IMR-90 (cell line): ENCODE results near the gene RGMA. TPM values are rescaled to one million over a fixed set of nuclear protein-coding genes. Genes with fewer than 3 reads are reported as not detected.

Source experiments
- ATAC-seq: fragments of 200-7000 bp; cut with Tn5 transposase; 2 replicates; pipeline ENCODE4 v1.9.1; 2020; ENCODE audit warnings: low read depth, mild to moderate bottlenecking, moderate library complexity
- BruUV-seq: library from RNA; stranded (reverse); fragments of 400-500 nt; replicated peaks from 2 replicates; lab custom pipeline; 2021; lab: Mats Ljungman, UMichigan
- CTCF ChIA-PET: fragments of 300-600 bp; formaldehyde crosslinking; extraction: SDS; loops from one replicate; lab custom pipeline; 2021; ENCODE audit warnings: antibody characterized with exemption; lab: Yijun Ruan, JAX
- POLR2A ChIA-PET: fragments of 300-600 bp; sonication (Branson Sonifier 250); formaldehyde crosslinking; loops from one replicate; lab custom pipeline; 2022; ENCODE audit warnings: antibody characterized with exemption; ENCODE audit not compliant: unreplicated experiment; lab: Charles Lee
- DNase-seq: peaks from one replicate; pipeline ENCODE4 v3.0.0; 2013
- H2AFZ ChIP-seq: replicated peaks from 2 replicates; pipeline ENCODE3; 2013; ENCODE audit warnings: low read length, mild to moderate bottlenecking; ENCODE audit not compliant: poor library complexity
- H2AK5ac ChIP-seq: 2 replicates; pipeline ENCODE4 v1.6.1; 2013; ENCODE audit warnings: low read depth, low read length, inconsistent platforms
- H2AK9ac ChIP-seq: replicated peaks from 2 replicates; pipeline ENCODE3; 2013; ENCODE audit warnings: mild to moderate bottlenecking, low read depth, low read length, moderate library complexity; ENCODE audit not compliant: poor library complexity
- H2BK120ac ChIP-seq: 2 replicates; pipeline ENCODE4 v1.6.1; 2013; ENCODE audit warnings: low read depth, low read length, inconsistent platforms
- H2BK15ac ChIP-seq: 3 replicates; pipeline ENCODE4 v1.6.1; 2013; ENCODE audit warnings: low read depth, low read length, inconsistent platforms
- H2BK20ac ChIP-seq: 2 replicates; pipeline ENCODE4 v1.6.1; 2013; ENCODE audit warnings: low read depth, mild to moderate bottlenecking, inconsistent platforms, low read length, moderate library complexity
- H2BK5ac ChIP-seq: 2 replicates; pipeline ENCODE4 v1.6.1; 2013; ENCODE audit warnings: mild to moderate bottlenecking, low read depth, low read length, inconsistent platforms; ENCODE audit not compliant: poor library complexity, severe bottlenecking
- H3K14ac ChIP-seq: replicated peaks from 2 replicates; pipeline ENCODE4 v1.6.1; 2013; ENCODE audit warnings: low read depth, low read length, inconsistent platforms
- H3K18ac ChIP-seq: 2 replicates; pipeline ENCODE4 v1.6.1; 2013; ENCODE audit warnings: low read depth, low read length, control low read depth
- H3K23ac ChIP-seq: 2 replicates; pipeline ENCODE4 v1.6.1; 2013; ENCODE audit warnings: low read depth, low read length, inconsistent platforms
- H3K27ac ChIP-seq: 2 replicates; pipeline ENCODE4 v1.5.1; 2013; ENCODE audit warnings: mild to moderate bottlenecking, control low read depth, low read length; ENCODE audit not compliant: insufficient read depth
- H3K27me3 ChIP-seq: 2 replicates; pipeline ENCODE4 v1.6.1; 2013; ENCODE audit warnings: low read length; ENCODE audit not compliant: control insufficient read depth, insufficient read depth
- H3K36me3 ChIP-seq: 2 replicates; pipeline ENCODE4 v1.6.1; 2013; ENCODE audit warnings: low read length, mixed read lengths; ENCODE audit not compliant: control insufficient read depth, insufficient read depth
- H3K4ac ChIP-seq: 2 replicates; pipeline ENCODE4 v1.6.1; 2013; ENCODE audit warnings: low read depth, low read length, inconsistent platforms
- H3K4me1 ChIP-seq: 2 replicates; pipeline ENCODE4 v1.6.1; 2013; ENCODE audit warnings: low read length, mixed read lengths; ENCODE audit not compliant: control insufficient read depth, insufficient read depth
- H3K4me2 ChIP-seq: 2 replicates; pipeline ENCODE4 v1.6.1; 2013; ENCODE audit warnings: low read depth, mild to moderate bottlenecking, control low read depth, low read length, moderate library complexity
- H3K4me3 ChIP-seq: 2 replicates; pipeline ENCODE4 v1.5.1; 2013; ENCODE audit warnings: low read depth, mild to moderate bottlenecking, control low read depth, low read length, moderate library complexity; ENCODE audit not compliant: insufficient read depth
- H3K56ac ChIP-seq: 2 replicates; pipeline ENCODE4 v1.6.1; 2013; ENCODE audit warnings: low read length, inconsistent platforms; ENCODE audit not compliant: insufficient read depth; ENCODE audit errors: extremely low read depth
- H3K79me1 ChIP-seq, 2 experiments: 2 replicates each; pipeline ENCODE4 v1.6.1; 2013; ENCODE audit warnings: low read length in 2 of 2, inconsistent platforms in 1 of 2, low read depth in 1 of 2
- H3K9ac ChIP-seq: 2 replicates; pipeline ENCODE4 v1.6.1; 2013; ENCODE audit warnings: low read depth, low read length, control low read depth
- H3K9me1 ChIP-seq: 2 replicates; pipeline ENCODE4 v1.6.1; 2013; ENCODE audit warnings: low read length, inconsistent platforms; ENCODE audit not compliant: insufficient read depth
- H3K9me3 ChIP-seq: 2 replicates; pipeline ENCODE4 v1.6.1; 2013; ENCODE audit warnings: low read length; ENCODE audit not compliant: control insufficient read depth, insufficient read depth
- H4K20me1 ChIP-seq: 2 replicates; pipeline ENCODE4 v1.6.1; 2013; ENCODE audit warnings: low read length, inconsistent platforms; ENCODE audit not compliant: insufficient read depth
- H4K5ac ChIP-seq: 2 replicates; pipeline ENCODE4 v1.6.1; 2013; ENCODE audit warnings: mild to moderate bottlenecking, low read depth, low read length, control low read depth
- H4K8ac ChIP-seq, 2 experiments: 2 replicates each; pipeline ENCODE4 v1.6.1; 2013; ENCODE audit warnings: low read depth in 2 of 2, low read length in 2 of 2, control low read depth in 1 of 2, inconsistent platforms in 1 of 2
- H4K91ac ChIP-seq: 2 replicates; pipeline ENCODE4 v1.6.1; 2013; ENCODE audit warnings: low read depth, low read length, inconsistent platforms; ENCODE audit not compliant: insufficient read depth
- MAFK ChIP-seq: IDR thresholded peaks from 2 replicates; pipeline ENCODE4 v1.6.1; 2012; ENCODE audit warnings: low read depth, low read length, improper control_type of control experiment
- MAZ ChIP-seq: IDR thresholded peaks from 2 replicates; pipeline ENCODE4 v1.6.1; 2012; ENCODE audit warnings: low read depth, mild to moderate bottlenecking, low read length, improper control_type of control experiment, moderate library complexity, borderline replicate concordance
- NFE2L2 ChIP-seq: fragments of 150-350 bp; IDR thresholded peaks from 2 replicates; pipeline ENCODE4 v1.6.1; 2016; ENCODE audit warnings: low read depth, mild to moderate bottlenecking, low read length
- RAD21 ChIP-seq: IDR thresholded peaks from 2 replicates; pipeline ENCODE4 v1.6.1; 2012; ENCODE audit warnings: low read length, improper control_type of control experiment
- RFX5 ChIP-seq: IDR thresholded peaks from 2 replicates; pipeline ENCODE4 v1.8.0; 2012; ENCODE audit warnings: low read depth, mild to moderate bottlenecking, low read length, moderate library complexity
- WGBS, 2 experiments: methylation state at CpG; one replicate each; pipeline versions ENCODE4 v1.1.5 to v1.1.7; 2013; ENCODE audit warnings: missing lambda C conversion rate in 2 of 2; ENCODE audit not compliant: insufficient read length in 1 of 2; ENCODE audit errors: extremely low coverage in 2 of 2; 5-methylcytosine and 5-hydroxymethylcytosine counted together
- dilution Hi-C: fragments of 300-500 bp; cut with HindIII; formaldehyde crosslinking; loops from one replicate; pipeline ENCODE4 v1.14.3; 2018; ENCODE audit warnings: low sequenced_read_pairs; ENCODE audit not compliant: unreplicated experiment
- in situ Hi-C: fragments of 300-500 bp; cut with MboI; formaldehyde crosslinking; loops from 3 replicates; pipeline ENCODE4 v1.14.3; 2019; ENCODE audit warnings: low sequenced_read_pairs, inconsistent platforms, mixed read lengths
- intact Hi-C: fragments of 100-400 bp; cut with micrococcal nuclease; formaldehyde crosslinking; loops from 2 replicates; pipeline ENCODE4 v1.10.0; 2022
- polyA plus RNA-seq, 3 experiments: library from polyadenylated mRNA; depleted of rRNA; stranded (reverse); fragments of >200 nt; gene quantifications; 2 replicates each; pipeline ENCODE4 v1.2.3, GENCODE V29; 2012; ENCODE audit warnings: low replicate concordance in 1 of 3
- total RNA-seq: library from RNA; depleted of rRNA; stranded (reverse); fragments of >200 nt; gene quantifications from 2 replicates; pipeline ENCODE4 v1.2.3, GENCODE V29; 2012
- TF ChIP-seq, protein P1 (sequence below): fragments of 150-350 bp; IDR thresholded peaks from 2 replicates; pipeline ENCODE4 v1.6.1; 2017; ENCODE audit warnings: mild to moderate bottlenecking, antibody characterized with exemption, low read length, low read depth

Gene RGMA
- total and polyA plus RNA-seq, 2 of the 4 experiments (the other 2 are of a cell fraction): 0.18 to 0.26 TPM

- Histone ChIP-seq H3K9me3 (no peaks in the 10 kb centered on the region), H3K9me1 (no peaks in the 10 kb centered on the region), H3K27me3 (no peaks in the 10 kb centered on the region), H2BK15ac (no peak overlapping the region), H4K20me1 (peaks cover 6% of the 10 kb centered on the region; the same call in 1 of the 2 replicates), H3K23ac (no peak overlapping the region), H3K56ac (no peak overlapping the region), H3K14ac (no peak overlapping the region), H4K8ac (no peak overlapping the region), H3K18ac (no peak overlapping the region), H3K79me1 (peaks cover 32 to 36% of the 10 kb centered on the region in 2 experiments), H3K9ac (no peak overlapping the region), H3K4me1 (no peaks in the 10 kb centered on the region), H3K4ac (no peak overlapping the region), H2AK5ac (no peak overlapping the region), H2BK5ac (no peak overlapping the region), H3K4me3 (no peak overlapping the region), H2AFZ (no peak overlapping the region), H2AK9ac (no peak overlapping the region), H3K36me3 (peaks cover 64% of the 10 kb centered on the region), H4K91ac (no peak overlapping the region), H2BK20ac (no peak overlapping the region), H4K5ac (no peak overlapping the region), H3K27ac (no peak overlapping the region), H2BK120ac (no peak overlapping the region), H3K4me2 (no peak overlapping the region)
- ChIA-PET POLR2A (no interaction called here), CTCF (interaction anchor here (0.6 kb wide), 1 partner anchor 196 kb away, joined by 3 read pairs; no protein-coding TSS in a partner anchor)
- WGBS, 2 experiments: no CpG with 5 or more reads among the region's 6 CpGs
- in situ Hi-C loops (loop anchor here (25.0 kb wide), 1 partner anchor 2011 kb away; the partner anchor contains the start of gene PRC1), dilution Hi-C loops (no loop called here), intact Hi-C loops (loop anchor here (2.0 to 10.0 kb wide), 2 partner anchors 13 to 193 kb away; no protein-coding TSS in a partner anchor)
- ATAC-seq (no peak), DNase-seq (no peak)
- TF ChIP-seq MAZ: no peak
- TF ChIP-seq NFE2L2: no peak
- TF ChIP-seq MAFK: no peak
- no peak for TF ChIP-seq RAD21
- TF ChIP-seq, protein P1, sequence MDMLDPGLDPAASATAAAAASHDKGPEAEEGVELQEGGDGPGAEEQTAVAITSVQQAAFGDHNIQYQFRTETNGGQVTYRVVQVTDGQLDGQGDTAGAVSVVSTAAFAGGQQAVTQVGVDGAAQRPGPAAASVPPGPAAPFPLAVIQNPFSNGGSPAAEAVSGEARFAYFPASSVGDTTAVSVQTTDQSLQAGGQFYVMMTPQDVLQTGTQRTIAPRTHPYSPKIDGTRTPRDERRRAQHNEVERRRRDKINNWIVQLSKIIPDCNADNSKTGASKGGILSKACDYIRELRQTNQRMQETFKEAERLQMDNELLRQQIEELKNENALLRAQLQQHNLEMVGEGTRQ: no peak
- TF ChIP-seq RFX5: no peak
- BruUV-seq: no TSS peak
These were observed 91.2 kb downstream of the RGMA start for GRCh38 chr15:92997821-92998220.
